HG03108 (cell line): ENCODE results near the gene INSIG1.

Experiments used
- ATAC-seq: cut with Tn5 transposase; IDR thresholded peaks from one replicate; pipeline ENCODE4 v1.9.1; 2021; ENCODE audit warnings: moderate library complexity; ENCODE audit not compliant: unreplicated experiment

INSIG1 gene

DNA sequence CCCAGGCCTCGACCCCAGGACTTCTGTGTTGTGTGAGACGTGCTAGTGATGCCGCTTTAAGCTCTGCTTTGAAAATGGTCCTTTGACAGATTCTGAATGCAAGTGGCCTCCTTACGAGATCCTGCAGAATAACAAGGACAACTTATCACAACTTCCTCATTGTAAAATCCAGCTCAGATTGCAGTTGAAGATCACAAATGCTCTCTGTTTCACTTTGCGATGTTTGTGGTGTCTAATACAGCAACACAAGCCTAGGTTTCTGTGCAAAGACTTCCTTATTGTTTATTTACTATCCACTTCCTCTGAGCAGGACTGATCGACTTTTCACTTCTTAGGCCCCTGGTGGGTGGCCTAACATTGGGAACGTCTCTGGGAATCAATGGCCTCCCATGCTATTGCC, 31.7 kb upstream of the INSIG1 start:
- no peak for ATAC-seq

DNA sequence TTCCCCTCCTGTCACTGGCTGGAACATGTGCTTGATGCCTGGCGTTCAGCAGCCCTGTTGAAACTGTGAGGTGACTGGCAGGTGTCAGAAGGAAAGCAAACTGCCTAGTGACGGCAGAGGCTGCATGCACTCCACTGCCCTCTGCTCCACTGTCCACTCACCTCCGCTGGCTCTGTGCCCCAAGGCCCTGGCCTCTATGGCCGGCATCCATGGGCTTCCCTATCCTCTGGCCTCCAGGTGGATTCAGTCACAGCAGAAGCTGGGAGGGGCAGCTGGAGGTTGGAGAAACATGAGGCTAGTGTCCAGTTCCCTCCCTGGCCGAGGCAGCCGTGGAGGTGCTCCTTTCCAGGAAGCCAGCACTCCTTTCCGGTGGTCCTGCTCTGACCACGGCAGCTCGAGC, 31.2 kb upstream of the INSIG1 start:
- ATAC-seq, result no peak

DNA sequence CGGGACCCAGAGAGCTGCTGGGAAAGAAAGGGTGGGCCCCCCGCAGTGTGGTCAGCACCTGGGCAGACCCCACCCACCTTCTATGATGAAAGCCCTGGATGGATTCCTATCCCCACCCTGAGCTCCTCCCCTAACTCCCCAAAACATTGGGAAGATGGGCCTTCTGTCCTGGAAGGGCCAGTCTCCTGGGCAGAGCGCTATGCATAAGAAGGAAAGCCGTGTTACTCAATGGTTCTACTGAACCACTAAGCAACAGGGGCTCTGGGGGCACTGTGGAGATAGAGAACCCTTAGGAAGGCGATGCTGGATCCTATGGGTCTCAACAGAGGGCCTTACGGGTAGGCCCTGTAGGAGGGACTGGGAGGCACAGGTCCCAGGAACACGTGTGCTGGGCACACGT, 30.7 kb upstream of the INSIG1 start:
- ATAC-seq, result no peak

DNA sequence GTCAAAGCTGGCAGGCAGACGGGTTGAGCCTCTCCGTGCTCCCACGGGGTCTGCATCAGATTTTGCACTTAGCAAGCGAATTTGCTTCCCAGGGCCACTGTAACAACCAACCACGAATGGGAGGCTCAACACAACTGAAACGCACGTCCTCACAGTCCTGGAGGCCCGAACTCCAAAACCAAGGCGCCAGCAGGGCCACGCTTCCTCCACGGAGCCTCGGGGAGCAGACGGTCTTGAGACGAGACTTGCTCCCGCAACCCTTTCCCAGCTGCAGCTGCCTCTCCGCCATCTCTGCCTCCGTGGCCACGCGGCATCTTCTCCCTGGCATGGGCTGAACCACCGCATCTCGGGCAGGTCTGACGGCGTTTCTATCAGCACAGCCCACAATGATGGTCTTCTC, 30.2 kb upstream of the INSIG1 start:
- ATAC-seq, result no peak

DNA sequence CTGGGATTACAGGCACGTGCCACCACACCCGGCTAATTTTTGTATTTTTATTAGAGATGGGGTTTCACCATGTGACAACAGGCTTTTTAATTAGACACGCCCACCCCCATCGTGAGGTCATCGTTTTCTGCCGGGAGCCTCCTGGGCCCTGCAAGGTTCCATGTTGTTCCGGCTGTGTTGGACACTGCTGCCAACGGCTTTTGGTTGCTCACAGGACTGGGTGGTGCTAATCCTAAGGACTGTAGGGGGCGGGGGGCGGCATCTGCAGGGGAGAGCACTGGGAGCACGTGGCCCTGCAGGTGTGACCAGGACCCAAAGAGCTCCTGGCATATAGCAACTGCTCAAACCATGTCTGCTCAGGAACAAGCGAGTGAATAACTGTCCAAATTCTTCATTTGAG, 29.5 kb upstream of the INSIG1 start:
- ATAC-seq, result no peak

DNA sequence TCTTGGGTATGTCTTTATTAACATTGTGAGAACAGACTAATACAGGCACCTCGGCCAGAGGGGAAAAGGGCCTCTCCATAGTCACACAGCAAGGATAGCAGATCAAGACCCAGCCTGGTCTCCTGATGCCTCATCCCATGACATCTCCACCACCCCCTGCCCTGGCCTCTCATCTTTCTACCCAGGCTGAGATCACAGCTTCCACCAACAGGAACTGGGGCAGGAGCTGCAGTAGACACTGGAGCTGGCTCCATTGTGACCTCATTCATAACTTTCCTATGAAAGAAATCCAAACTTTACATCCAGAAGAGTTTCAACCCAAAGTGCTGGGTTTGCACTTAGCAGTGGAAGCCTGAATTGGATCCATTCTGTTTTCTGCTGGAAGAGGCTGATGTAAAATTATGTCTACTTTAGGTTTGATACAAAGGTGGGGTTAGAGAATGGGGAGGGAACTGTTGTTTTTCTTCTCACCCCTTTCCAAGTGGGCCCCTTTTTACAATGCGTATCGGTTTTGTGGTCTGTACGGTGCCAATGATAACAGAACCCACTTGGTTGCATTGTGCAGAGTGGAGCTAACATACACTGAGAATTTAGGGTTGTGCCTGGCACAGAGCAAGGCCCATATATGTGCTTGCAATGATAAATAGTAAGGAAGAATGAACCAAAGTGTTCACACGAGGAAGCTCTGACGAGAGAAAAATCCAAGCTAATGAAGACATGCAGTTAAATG, 28.6 kb upstream of the INSIG1 start:
- ATAC-seq, result no peak

DNA sequence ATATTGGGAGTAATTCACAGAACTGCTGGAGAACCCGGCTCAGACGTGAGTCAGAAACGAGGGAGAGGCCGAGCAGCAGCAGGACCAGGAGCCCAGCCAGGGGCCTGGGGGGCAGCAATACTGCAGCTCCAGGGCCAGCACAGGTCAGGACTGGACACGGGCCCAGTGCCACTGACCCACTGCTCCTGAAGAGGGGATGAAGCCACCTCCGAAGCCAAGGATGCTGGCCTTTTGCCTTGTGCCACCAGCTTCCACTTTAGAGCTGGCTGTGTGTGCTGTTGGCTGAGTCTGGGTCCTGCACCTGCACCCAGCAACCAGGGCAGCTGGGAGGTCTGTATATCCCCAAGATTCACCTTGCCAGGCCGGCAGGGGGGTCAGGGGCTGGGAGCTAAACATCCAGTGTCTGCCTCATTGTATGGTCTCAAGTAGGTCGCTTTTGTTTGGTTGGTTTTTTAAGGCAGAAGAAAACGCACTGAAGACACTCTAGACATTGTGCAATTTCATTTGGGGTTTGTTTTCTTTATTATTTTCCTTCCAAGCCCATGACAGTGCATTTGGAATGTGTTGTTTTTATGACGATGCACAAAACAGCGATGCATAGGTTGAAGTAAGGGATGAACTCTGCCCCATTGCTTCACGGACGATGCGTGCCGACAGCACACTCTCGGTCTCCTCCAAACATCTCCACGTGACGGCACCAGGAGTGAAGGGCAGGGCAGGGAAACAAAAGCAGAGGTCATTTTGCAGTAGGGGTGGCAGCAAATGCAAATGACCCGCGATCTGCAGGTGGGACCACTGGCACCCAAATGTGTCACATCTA, 27.7 kb upstream of the INSIG1 start:
- no peak for ATAC-seq

DNA sequence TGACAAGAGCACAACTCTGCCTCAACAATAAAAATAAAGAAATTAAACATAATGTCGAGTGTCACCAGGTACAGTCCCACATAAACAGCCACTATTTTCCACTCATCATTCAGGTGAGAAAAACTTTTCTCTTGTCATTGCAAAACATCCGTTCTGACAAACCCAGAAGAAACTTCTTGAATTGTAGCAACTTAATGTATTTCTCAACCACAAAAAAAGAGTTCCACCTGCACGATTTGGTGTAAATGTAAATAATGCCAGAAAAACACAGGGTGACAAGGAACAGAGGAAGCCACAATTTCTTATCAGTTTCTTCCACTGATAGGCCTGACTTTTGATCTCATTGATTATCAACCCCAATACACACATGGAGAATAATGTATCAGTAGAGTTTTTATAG, 26.8 kb upstream of the INSIG1 start:
- no peak for ATAC-seq

DNA sequence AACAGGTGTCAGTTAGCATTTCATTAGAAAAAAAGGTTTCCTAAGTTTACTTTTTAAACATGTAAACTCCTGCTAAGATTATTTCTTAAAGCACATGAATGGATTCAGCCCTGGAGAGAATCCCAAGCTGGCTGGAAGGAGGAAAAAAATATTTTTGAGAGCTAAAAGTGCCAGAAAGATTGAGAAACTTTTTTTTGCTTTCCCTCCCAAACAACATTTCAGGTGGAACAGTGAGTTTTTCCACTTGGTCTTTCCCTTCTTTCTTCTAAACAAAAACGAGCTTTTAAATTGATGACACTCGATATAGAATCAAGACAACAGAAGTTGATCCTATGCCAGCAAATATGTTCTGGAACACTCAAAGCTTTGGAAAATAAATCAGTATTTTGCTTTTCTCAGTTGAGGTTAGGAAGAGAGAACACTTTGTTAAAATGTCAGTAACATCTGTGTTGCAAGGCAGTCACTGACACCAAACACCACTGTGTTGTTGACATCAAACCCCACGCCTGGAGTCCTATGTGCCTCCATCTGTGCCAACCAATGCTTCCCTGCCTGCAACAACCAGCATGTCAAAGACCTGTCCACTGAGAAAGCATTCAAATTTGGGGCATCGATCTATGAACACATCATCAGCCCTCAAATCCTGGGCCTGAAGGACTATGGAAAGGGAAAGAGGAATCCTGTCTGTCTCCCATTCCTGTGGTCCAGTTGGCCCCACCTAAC, 22.9 kb upstream of the INSIG1 start:
- no peak for ATAC-seq

DNA sequence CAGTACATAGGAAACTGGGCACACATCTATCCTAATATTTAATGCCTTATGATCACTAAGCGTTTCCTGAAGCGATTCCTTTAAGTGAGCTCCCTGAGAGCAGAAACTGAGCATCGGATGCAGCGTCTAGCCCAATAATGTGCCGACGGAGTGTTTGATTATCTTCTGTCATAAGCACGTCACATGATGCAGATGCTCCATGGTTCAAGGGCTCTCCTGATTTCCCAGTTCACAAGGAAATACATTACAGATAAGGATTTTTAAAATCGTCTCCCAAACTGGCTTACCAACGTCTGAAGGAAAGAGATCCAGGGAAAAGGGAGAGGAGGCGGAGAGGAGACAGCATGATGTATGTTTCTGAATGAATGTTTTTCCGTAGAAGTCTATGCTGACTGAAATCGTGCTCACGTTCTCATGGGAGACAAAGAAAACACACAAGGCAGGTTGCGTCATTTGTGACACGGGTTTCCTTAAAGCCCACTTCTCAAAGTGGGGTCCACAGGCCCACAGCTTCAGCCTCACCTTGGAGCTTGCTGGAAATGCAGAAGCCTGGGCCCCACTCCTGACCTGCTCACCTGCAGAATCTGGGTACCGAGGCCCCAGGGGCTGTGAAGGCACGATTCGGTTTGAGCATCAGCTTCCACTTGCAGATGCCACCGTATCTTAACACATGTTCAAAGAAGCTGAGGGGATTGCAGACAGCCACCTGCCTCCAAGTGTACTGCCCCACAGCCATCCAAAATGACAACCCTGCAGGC, 21.5 kb upstream of the INSIG1 start:
- ATAC-seq, result no peak

DNA sequence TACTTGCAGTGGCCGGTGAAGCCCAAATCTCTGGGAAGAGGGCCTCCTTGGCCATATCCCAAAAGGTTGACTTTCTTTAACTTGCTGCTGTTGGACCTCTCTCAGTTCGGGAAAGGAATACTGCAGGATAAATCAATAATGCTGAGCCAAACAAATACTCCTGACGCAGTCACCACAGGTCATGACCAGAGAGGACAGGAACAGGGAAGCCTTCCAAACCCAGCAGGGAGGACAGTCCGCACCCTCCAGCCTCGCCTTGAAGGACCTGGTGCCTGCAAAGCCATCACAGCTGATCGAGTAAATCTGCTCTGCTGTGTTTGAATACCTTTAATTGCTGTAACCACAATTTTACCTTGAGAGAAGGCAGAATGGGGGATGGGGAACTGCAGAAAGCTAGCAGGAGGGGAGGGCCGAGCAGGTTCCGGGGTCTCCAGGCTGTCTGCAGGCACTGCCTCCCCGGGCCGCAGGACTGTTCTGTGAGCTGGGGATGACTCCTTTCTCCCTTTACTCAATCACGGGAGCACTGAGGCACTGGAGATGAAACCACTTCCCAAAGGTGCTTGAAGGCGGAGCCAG, 20.8 kb upstream of the INSIG1 start:
- no peak for ATAC-seq

DNA sequence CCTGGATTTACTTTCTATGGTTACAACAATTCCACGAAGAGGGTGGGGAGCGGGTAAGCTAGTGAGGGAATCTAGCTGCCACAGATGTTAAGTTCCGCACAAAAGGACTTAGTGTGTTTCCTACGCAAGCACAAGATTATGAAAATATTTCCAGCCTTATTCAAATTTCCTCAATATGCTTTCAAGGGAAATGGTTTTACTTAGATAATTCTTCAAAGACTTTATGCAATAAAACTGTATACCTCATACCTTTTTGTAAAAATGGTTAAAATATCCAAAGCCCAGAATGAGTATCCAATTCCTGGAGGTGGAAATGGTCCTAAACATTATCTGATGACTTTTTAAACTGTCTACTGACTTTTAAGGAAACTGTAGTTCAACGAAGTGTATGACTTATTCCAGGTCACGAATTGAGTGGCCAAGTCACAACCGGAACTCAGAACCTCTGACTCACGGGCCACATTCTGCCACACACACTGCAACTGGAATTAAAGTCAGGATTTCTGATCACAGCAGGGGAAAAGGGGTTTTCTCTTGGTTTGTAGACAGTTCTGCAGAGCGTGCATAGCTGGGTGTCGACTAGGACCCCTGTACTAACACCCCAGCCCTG, 20.2 kb upstream of the INSIG1 start:
- no peak for ATAC-seq

DNA sequence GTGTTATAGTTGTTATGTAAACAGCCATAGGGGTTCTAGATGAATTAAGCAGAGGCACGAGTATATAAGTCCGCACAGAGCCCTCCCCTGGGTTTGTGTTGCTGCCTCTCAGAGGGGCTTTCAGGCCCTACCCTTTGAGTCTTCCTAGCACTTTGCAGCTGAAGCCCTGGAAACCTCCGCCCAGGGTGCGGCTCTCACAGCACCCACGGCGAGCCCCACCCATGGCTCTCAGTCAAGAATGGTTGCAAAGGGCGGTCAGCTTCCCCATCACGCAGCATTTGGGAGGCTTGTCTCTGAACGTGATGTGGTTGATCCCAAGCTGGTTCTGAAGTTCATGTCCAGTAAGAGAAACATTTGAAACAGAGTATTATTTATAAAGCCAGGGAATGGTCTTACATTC, 18.8 kb upstream of the INSIG1 start:
- no peak for ATAC-seq

DNA sequence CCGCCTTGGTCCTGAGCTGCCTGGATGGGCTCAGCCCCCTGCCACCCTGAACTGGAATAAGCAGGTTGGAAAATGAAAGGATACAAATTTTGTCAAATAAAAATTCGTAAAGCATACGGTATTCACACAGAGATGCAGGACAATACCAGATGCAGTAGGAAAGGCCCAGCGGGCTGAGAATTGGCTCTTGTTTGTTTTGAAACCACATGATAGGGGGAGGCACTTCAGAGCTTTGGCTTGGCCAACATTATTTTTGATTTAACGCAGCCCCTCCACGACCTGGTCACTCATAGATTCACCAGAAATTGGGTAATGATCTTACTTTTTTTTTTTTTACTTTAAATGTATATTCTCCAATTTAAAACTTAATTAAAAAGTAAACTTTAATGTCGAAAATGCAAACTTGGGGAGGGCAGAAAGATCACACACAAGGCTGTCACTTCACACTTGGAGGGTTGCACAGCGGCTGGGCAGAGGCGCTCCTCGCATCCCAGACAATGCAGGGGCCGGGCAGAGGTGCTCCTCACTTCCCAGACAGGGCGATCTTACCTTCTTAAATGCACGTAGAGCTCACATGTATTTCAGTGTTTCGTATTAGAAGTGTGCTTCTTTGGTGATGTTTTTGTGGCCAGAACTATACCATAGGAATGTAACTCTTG, 17.8 kb upstream of the INSIG1 start:
- ATAC-seq, result no peak

DNA sequence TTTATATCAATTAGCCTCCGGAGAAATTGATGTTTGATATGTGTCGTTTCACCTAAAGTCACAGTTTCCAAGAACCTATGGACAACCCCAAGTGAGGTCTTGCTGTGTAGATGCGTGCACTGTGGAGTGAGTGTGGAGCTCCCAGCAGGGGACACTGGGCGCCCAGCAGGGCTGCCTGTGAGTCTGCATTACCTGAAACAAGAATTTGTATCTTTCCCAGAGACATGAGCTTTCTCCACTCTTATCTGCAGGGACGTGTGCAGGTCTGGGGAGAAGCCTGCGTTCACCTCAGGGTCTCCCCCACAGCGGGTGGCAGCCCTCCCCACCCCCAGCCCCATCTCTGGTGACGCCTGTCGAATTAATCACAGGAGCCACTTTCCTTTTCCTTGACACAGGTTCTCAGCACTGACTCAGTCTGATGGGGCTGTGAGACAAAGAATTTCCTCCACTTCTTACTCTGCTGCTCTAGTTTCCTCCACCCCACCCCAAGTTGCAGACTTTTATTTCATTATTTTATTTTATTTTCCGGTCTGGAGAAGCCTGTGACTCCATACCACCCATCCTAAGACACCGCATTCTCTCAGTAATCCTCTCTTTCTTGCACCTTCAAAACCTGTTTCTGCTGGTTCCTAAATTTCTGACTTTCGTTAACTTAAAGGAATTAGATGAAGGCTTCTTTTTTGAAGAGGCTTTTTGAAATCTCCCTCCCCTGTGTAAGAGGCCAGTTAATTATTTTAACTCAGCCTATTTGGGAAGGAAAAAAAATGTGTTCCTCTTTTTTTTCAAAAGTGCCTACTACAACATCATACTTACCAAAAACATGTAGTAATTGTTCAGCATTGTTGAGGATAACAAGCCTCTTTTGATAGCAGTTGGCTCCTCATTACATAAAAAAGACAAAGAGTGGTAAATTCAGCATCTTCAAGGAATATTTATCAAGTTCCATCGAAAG, 17.0 kb upstream of the INSIG1 start:
- no peak for ATAC-seq

DNA sequence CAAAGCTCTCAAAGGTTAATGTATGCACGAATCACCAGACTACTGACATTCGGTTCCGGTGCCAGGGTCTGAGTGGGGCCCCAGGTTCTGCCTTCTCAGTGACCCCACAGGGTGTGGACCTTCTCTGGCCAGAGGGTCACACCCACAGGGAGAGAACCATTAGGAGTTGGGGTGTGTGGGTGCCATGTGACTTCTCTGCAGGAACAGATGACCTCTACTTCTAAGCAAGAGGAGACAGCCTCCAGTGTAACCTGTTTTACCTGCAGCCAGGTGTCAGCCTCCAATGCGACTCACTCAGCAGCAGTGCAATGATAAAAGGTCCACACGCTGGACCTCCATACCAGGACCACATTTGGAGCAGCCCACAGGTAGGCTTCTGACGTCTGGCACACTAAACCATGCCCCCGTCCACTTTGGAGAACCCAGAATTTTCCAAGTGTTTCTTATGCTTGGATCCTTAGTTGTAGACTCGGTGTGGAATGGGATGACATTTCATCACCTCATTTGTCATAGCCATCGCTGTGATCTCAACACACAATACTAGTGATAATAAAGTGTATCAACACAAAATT, 16.2 kb upstream of the INSIG1 start:
- no peak for ATAC-seq

DNA sequence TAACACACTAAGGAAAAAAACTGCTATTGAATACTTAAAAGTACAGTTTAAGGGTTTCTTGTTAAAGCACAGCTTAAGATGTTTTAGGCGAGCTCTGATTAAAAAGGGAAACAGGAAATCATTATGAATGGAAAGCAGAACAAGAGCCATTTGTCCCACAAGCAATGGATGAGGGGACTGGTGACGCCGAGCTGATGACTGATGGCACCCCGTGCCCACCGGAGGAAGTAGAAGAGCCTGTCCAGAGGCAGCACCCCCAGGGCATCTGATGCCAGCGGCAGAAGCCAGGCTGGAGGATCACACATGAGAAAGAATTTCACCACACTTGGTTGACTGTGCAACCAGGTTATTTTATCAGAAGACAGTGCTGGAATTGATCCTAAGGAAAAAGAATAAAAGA, 15.0 kb upstream of the INSIG1 start:
- ATAC-seq, result no peak

DNA sequence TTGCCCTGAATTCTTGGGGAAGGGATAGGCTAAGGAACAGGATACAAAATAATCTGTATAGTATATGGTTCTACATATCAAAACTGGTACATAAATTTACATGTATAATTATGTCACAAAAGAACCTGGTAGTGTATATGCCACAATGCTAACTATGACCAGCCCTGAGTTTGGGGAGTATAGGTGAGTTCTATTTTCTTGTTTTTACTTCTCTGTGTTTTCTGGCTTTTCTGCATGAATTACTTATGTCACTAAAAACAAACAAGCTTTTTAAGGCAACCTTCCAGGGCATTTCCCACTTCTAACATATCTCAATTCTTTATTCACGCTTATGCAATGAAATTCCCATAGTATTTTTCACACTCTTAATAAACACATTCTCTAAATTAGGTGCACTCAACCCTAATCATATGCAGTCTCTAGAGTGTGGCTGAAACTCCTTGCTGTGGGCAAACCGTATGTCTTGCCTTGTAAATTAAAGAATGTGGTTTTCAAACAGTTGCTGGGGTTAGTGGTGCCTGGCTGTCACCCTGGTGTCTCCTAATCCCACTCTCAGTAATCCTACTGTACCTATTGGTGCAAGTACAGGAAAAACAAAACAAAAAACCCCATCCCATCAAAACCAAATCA, 14.0 kb upstream of the INSIG1 start:
- peak; percentile 88 for ATAC-seq
